Measurements from ENCODE around the gene GNG7.

GRCh38 chr19:2567580-2567979 is 134.9 kb downstream of the GNG7 start:
- TF ChIP-seq CTCF (conservative IDR thresholded peaks at IDR 0.05; ENCODE audit: low read length) (no peak), EZH2phosphoT487 (IDR thresholded peaks at IDR 0.05; ENCODE audit: borderline replicate concordance) (no peak)
